Left forelimb (tissue), 1 donor: ENCODE results near the gene ASGR1.
"Not testable (repeated sequence)": the region's sequence is repeated elsewhere in the genome, so short reads cannot be mapped to it uniquely, and the experiment has no call there.

Experiments
- DNase-seq: peaks from one replicate; pipeline ENCODE4 v3.0.0-alpha.2; 2018; ENCODE audit warnings: low spot score

ASGR1 gene

DNA sequence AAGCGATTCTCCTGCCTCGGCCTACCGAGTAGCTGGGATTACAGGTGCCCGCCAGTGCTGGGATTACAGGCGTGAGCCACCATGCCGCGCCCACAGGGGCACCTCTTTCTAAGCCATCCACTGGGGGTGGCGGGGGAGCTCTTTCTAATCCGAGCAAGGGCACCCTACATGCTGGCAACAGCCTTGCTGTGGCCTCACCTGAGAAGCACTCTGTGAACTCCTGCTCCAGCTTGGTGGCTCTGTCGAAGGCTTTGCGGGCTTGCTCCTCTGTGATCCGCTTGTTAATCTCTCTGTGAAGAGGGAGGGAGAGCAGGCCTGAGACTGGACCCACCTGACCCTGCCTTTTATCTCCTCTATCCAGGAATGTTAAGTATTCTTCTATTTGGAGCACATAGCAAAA is 11.9 kb upstream of the ASGR1 start:
- no peak for DNase-seq

DNA sequence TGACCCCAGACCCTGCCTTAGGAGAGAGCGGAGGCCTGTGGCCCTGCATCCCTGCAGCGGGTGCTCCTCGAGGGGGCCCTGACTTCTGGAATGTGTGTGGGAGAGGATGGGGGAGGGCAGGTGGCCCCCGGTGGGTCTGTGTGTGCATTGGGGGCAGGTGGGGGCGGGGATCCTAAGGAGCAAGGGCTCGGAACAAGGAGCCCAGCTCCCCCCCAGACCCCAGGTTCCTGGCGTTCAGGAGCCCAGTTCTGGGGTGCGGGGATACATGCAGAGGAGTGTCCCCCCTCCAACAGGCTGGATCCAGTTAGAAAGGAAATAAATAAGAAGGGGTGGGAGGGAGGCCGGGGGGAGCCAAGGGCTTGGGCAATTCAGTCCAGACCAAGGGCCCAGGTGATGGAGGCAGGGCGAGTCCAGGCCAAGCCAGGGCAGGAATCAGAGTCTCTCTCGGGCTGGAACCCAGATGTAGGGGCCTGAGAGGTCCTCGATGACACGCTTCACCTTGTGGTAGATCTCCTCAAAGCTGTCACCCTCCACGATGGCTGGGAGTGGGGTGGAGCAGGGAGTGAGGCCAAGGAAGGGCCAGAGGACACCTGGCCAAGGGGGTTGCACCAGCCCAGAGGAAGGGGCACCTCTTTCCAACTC is 11.2 kb upstream of the ASGR1 start:
- DNase-seq: no peak

GRCh38 chr17:7186241-7186640 is 7.1 kb upstream of the ASGR1 start:
- no peak for DNase-seq

DNA sequence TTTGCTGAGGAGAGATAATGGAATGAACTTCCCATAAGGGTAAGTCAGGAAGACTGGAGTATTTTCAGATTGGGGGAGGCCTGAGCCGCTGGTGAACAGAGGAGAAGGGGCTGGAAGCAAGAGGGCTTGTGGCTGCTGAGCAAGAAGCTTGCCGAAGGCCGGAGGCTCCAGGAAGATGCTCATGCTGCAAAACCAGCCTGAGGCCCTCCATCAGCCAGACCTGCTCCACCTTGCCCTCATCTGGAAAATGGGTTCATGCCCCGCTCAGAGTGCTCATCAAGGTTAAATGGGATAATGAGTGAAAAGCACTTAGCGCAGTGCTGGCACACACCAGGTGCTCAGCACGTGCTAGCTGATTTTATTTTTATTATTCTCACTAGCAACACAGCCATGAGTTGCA is 5.5 kb upstream of the ASGR1 start:
- no peak for DNase-seq

DNA sequence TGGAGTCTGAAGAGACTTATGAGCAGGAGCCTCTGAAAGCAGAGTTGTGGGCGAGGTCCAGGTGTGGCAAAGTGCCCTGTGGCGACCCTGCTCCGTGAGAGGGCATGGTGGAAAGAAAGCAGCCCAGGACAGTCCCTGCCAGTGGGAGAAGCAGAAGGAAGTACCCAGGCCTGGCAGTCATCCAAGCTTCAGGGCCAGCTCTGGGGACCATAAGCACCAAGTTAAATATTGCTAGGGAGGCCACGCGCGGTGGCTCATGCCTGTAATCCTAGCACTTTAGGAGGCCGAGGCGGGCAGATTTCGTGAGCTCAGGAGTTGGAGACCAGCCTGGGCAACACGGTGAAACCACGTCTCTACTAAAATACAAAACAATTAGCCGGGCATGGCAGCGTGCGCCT is 4.9 kb upstream of the ASGR1 start:
- no peak for DNase-seq

- DNase-seq: no peak
These were observed 4.4 kb upstream of the ASGR1 start for GRCh38 chr17:7183433-7184090.

DNA sequence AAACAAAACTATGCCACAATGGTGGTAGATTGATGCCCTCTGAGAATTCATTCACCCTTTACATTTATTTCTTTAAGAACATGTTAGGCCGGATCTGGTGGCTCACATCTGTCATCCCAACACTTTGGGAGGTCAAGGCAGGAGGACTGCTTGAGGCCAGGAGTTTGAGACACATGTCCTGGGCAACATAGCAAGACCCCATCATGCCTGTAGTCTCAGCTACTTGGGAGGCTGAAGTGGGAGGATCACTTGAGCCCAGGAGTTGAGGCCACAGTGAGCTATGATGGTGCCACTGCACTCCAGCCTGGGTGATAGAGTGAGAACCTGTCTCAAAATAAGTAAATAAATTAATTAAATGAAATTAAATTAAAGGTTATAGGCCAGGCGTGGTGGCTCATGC is 2.9 kb upstream of the ASGR1 start:
- DNase-seq: not testable (repeated sequence)

- DNase-seq: no peak
These were observed 225 bp downstream of the ASGR1 start for GRCh38 chr17:7178973-7179316.

GRCh38 chr17:7177954-7178477 is 1.2 kb downstream of the ASGR1 start:
- DNase-seq: no peak

- peak; percentile 84 for DNase-seq
These were observed 1.8 kb downstream of the ASGR1 start for GRCh38 chr17:7177191-7177953.

DNA sequence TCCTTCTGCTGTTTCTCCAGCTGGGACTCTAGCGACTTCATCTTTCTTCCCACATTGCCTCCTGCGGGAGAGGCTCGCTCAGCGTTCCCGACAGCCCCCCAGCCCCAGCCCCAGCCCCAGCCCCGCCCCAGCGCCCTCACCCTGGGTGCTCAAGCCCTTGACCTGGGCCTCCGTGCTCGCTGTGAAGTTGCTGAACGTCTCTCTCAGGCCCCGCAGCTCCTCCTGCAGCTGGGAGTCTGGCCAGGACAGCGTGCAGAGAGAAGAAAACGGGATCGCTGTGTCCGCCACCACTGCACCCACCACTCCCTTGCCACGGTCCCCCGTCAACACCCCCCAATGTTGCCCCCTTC is 2.4 kb downstream of the ASGR1 start:
- no peak for DNase-seq

DNA sequence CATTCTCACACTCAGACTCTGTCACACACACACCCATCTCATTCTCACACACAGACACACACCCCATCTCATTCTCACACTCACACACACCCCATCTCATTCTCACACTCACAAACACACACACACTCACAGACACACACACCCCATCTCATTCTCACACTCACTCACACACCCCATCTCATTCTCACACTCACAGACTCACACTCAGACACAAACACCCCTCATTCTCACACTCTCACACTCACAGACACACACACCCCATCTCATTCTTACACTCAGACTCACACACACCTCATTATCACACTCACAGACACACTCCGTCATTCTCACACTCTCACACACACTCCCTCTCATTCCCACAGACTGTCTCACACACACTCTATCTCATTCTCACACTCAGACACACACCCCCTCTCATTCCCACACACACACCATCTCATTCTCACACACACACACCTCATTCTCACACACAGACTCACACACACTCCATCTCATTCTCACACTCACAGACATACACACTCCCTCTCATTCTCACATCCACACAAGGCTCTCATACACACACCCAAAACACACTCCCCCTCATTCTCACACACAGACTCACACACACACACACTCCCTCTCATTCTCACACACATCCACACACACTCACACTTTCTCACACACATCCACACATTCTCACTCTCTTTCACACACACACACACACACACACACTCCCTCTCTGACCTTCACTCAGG is 2.9 kb downstream of the ASGR1 start:
- no peak for DNase-seq

- no peak for DNase-seq
These were observed 3.8 kb downstream of the ASGR1 start for GRCh38 chr17:7175330-7175733.

DNA sequence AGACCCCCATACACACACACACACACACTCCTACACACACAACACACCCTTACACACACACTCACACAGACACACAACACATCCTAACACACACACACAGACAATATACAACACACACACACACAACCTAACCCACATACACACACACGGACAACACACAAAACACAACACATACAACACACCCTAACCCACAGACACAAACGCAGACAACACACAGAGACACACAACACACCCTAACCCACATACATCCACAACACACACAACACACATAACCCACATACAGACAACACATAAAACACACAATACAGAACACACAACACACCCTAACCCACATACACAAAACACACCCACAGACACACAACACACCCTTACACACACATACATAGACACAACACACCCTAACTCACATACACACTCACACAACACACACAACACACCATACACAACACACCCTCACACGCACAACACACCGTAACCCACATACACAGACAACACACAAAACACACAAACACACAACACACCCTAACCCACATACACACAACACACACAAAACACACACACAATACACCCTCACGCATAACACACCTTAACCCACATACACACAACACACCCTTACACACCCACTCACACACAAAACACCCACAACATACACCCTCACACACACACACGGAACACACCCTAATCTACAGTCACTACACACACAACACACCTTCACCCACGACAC is 4.4 kb downstream of the ASGR1 start:
- DNase-seq: no peak

- no peak for DNase-seq
These were observed 5.2 kb downstream of the ASGR1 start for GRCh38 chr17:7173687-7174602.

- DNase-seq: not testable (repeated sequence)
These were observed 6.5 kb downstream of the ASGR1 start for GRCh38 chr17:7172522-7173191.

GRCh38 chr17:7169565-7169908 is 9.6 kb downstream of the ASGR1 start:
- not testable (repeated sequence) for DNase-seq

- DNase-seq: not testable (repeated sequence)
These were observed 10.2 kb downstream of the ASGR1 start for GRCh38 chr17:7168841-7169564.

GRCh38 chr17:7167832-7168231 is 11.3 kb downstream of the ASGR1 start:
- DNase-seq: no peak

GRCh38 chr17:7166873-7167272 is 12.3 kb downstream of the ASGR1 start:
- DNase-seq: no peak
